ENCODE data around the gene DOCK3. TPM values are rescaled to one million over a fixed set of nuclear protein-coding genes. Genes with fewer than 3 reads are reported as not detected.

Gene DOCK3
- total and polyA plus RNA-seq, 2 of the 4 experiments (the other 2 are of a cell fraction): under 0.01 to 0.12 TPM

- H2BK20ac ChIP-seq (ENCODE audit: low read depth, low read length): no peak overlapping the region
- intact Hi-C loops (cut with micrococcal nuclease): no loop called here
- H3K27ac ChIP-seq (ENCODE audit: insufficient read depth, low read length): no peak overlapping the region
- in situ Hi-C loops (cut with MboI; ENCODE audit: low sequenced_read_pairs): loop anchor here (10.0 to 25.0 kb wide), 3 partner anchors 415 to 1043 kb away; partner anchors contain the start of genes PARP3, RASSF1, RRP9 and TUSC2
- no peak overlapping the region for H4K91ac ChIP-seq (ENCODE audit: insufficient read depth, low read depth, low read length)
- no peak for TF ChIP-seq CEBPB (IDR thresholded peaks at IDR 0.05; ENCODE audit: low read depth, low read length)
- no peak for TF ChIP-seq RAD21 (IDR thresholded peaks at IDR 0.05; ENCODE audit: low read length)
- no peak for TF ChIP-seq MAZ (IDR thresholded peaks at IDR 0.05; ENCODE audit: borderline replicate concordance, low read depth, low read length)
- TF ChIP-seq CTCF (conservative IDR thresholded peaks at IDR 0.05; ENCODE audit: low read depth, low read length): no peak
- no peak for TF ChIP-seq SMC3 (IDR thresholded peaks at IDR 0.05; ENCODE audit: low read depth, low read length)
- TF ChIP-seq ELK1 (IDR thresholded peaks at IDR 0.05; ENCODE audit: borderline replicate concordance, low read depth, low read length): no peak
- TF ChIP-seq POLR2A (IDR thresholded peaks at IDR 0.05; ENCODE audit: low read depth, low read length): no peak
- no peak for TF ChIP-seq NFE2L2 (IDR thresholded peaks at IDR 0.05; ENCODE audit: low read depth, low read length)
- no peak for TF ChIP-seq MXI1 (IDR thresholded peaks at IDR 0.05; ENCODE audit: borderline replicate concordance, low read depth, low read length)
- no peak for TF ChIP-seq FOS (IDR thresholded peaks at IDR 0.05; ENCODE audit: low read depth, low read length)
- no peak for TF ChIP-seq RCOR1 (IDR thresholded peaks at IDR 0.05; ENCODE audit: insufficient replicate concordance, low read length)
- TF ChIP-seq RFX5 (IDR thresholded peaks at IDR 0.05; ENCODE audit: low read depth, low read length): no peak
- no peak for TF ChIP-seq BHLHE40 (IDR thresholded peaks at IDR 0.05; ENCODE audit: low read depth, low read length)
- TF ChIP-seq USF2 (IDR thresholded peaks at IDR 0.05; ENCODE audit: low read depth, low read length): no peak
- no peak for TF ChIP-seq MAFK (IDR thresholded peaks at IDR 0.05; ENCODE audit: low read depth, low read length)
- TF ChIP-seq CHD1 (IDR thresholded peaks at IDR 0.05; ENCODE audit: low read depth, low read length): no peak
- BruUV-seq (replicated peaks): no TSS peak
- no peak overlapping the region for H3K9ac ChIP-seq (ENCODE audit: low read depth, low read length)
- peaks cover 9 to 15% of the 10 kb centered on the region in 2 experiments for H3K79me1 ChIP-seq (ENCODE audit: low read depth in 1 of 2, low read length in 2 of 2)
- H3K56ac ChIP-seq (ENCODE audit: extremely low read depth, insufficient read depth, low read length): no peak overlapping the region
- H2AK9ac ChIP-seq (replicated peaks; ENCODE audit: low read depth, low read length, poor library complexity): no peak overlapping the region
- DNase-seq (no peak), ATAC-seq (ENCODE audit: low read depth) (no peak)
- dilution Hi-C loops (cut with HindIII; ENCODE audit: low sequenced_read_pairs, unreplicated experiment): no loop called here
- H4K5ac ChIP-seq (ENCODE audit: low read depth, low read length): no peak overlapping the region
- no peak overlapping the region for H3K4ac ChIP-seq (ENCODE audit: low read depth, low read length)
- no peak overlapping the region for H3K18ac ChIP-seq (ENCODE audit: low read depth, low read length)
- H2BK15ac ChIP-seq (ENCODE audit: low read depth, low read length): no peak overlapping the region
- H2BK5ac ChIP-seq (ENCODE audit: low read depth, low read length, poor library complexity, severe bottlenecking): no peak overlapping the region
- H3K27me3 ChIP-seq (ENCODE audit: control insufficient read depth, insufficient read depth, low read length): peaks cover 6% of the 10 kb centered on the region
- no peak overlapping the region for H3K23ac ChIP-seq (ENCODE audit: low read depth, low read length)
- H3K36me3 ChIP-seq (ENCODE audit: control insufficient read depth, insufficient read depth, low read length): no peaks in the 10 kb centered on the region
- no peaks in the 10 kb centered on the region for H3K4me1 ChIP-seq (ENCODE audit: control insufficient read depth, insufficient read depth, low read length)
- no CpG with 5 or more reads among the region's 8 CpGs for WGBS, 2 experiments (ENCODE audit: extremely low coverage in 2 of 2, insufficient read length in 1 of 2)
- no peaks in the 10 kb centered on the region for H3K9me3 ChIP-seq (ENCODE audit: control insufficient read depth, insufficient read depth, low read length)
- H2BK120ac ChIP-seq (ENCODE audit: low read depth, low read length): no peak overlapping the region
- no peak overlapping the region for H2AFZ ChIP-seq (replicated peaks; ENCODE audit: low read length, poor library complexity)
- H2AK5ac ChIP-seq (ENCODE audit: low read depth, low read length): no peak overlapping the region
- no peak overlapping the region for H3K4me3 ChIP-seq (ENCODE audit: insufficient read depth, low read depth, low read length)
- ChIA-PET CTCF (interaction anchor here (0.6 kb wide), 1 partner anchor 9 kb away, joined by 3 read pairs; no protein-coding TSS in a partner anchor), POLR2A (ENCODE audit: unreplicated experiment) (no interaction called here)
- H4K8ac ChIP-seq (ENCODE audit: low read depth in 2 of 2, low read length in 2 of 2): no peak overlapping the region
- no peaks in the 10 kb centered on the region for H4K20me1 ChIP-seq (ENCODE audit: insufficient read depth, low read length)
- no peak overlapping the region for H3K4me2 ChIP-seq (ENCODE audit: low read depth, low read length)
- H3K9me1 ChIP-seq (ENCODE audit: insufficient read depth, low read length): no peaks in the 10 kb centered on the region
- H3K14ac ChIP-seq (replicated peaks; ENCODE audit: low read depth, low read length): no peak overlapping the region
These were observed 705.2 kb downstream of the DOCK3 start for GRCh38 chr3:51379746-51380455.

Data from IMR-90 (cell line).